Kidney (tissue), 14 donors: ENCODE measurements around the gene CCL25. TPM values are rescaled to one million over a fixed set of nuclear protein-coding genes. Genes with fewer than 3 reads are reported as not detected.

Experiments
- DNase-seq, 5 donors: peaks; one replicate each; pipeline ENCODE4 v3.0.0-alpha.2; 2013 to 2020
- FAIRE-seq: peaks from 2 replicates; lab custom pipeline; 2012; peaks lifted over from hg19 to GRCh38; lab: Jason Lieb, UNC
- H3K27ac ChIP-seq, 2 donors: one replicate each; pipeline ENCODE4 v1.7.0; 2013; ENCODE audit warnings: low read depth in 2 of 2, low read length in 2 of 2, inconsistent platforms in 1 of 2
- H3K27me3 ChIP-seq: one replicate; pipeline ENCODE4 v1.7.1; 2013; ENCODE audit warnings: low read length, inconsistent platforms; ENCODE audit not compliant: control insufficient read depth, insufficient read depth
- H3K36me3 ChIP-seq, 3 donors: one replicate each; pipeline versions ENCODE4 v1.7.0 to v1.7.1; 2013; ENCODE audit warnings: low read length in 3 of 3, control low read depth in 1 of 3, inconsistent platforms in 1 of 3; ENCODE audit not compliant: insufficient read depth in 3 of 3, control insufficient read depth in 2 of 3
- H3K4me1 ChIP-seq, 3 donors: one replicate each; pipeline versions ENCODE4 v1.7.0 to v1.7.1; 2013; ENCODE audit warnings: low read length in 3 of 3, inconsistent platforms in 1 of 3, low read depth in 1 of 3; ENCODE audit not compliant: control insufficient read depth in 2 of 3, insufficient read depth in 2 of 3
- H3K4me3 ChIP-seq, 3 donors: one replicate each; pipeline versions ENCODE4 v1.7.0 to v1.8.1; 2013; ENCODE audit warnings: low read length in 3 of 3, control low read depth in 1 of 3, inconsistent platforms in 1 of 3
- H3K9ac ChIP-seq, 3 donors: one replicate each; pipeline versions ENCODE4 v1.7.0 to v1.7.1; 2013; ENCODE audit warnings: low read length in 3 of 3, control low read depth in 1 of 3, inconsistent platforms in 1 of 3
- H3K9me3 ChIP-seq, 3 donors: one replicate each; pipeline versions ENCODE4 v1.7.0 to v1.7.1; 2013; ENCODE audit warnings: low read length in 3 of 3, control low read depth in 1 of 3, inconsistent platforms in 1 of 3; ENCODE audit not compliant: control insufficient read depth in 2 of 3, insufficient read depth in 1 of 3
- CTCF ChIP-seq: IDR thresholded peaks from 3 replicates; pipeline ENCODE4 v1.5.1; 2012; ENCODE audit warnings: mild to moderate bottlenecking, moderate library complexity, borderline replicate concordance; ENCODE audit not compliant: insufficient read depth; ENCODE audit errors: extremely low read depth
- intact Hi-C: fragments of 100-400 bp; cut with DNase I; formaldehyde crosslinking; loops from one replicate; pipeline ENCODE4 v1.11.1; 2022
- polyA plus RNA-seq: library from polyadenylated mRNA; stranded (reverse); fragments of 350-450 nt; fragmentation: Illumina TruSeq; extraction: RNeasy Lipid Tissue Mini Kit (QIAGEN cat#74804); gene quantifications from one replicate; pipeline ENCODE4 v1.2.3, GENCODE V29; 2014; ENCODE audit warnings: low read depth, low replicate concordance; ENCODE audit not compliant: insufficient read depth
- total RNA-seq: library from RNA; stranded (reverse); fragmentation: NEBNext Ultra II Directional; extraction: Animal tissue kit (Norgen Biotek cat#: 25700); gene quantifications from one replicate; pipeline ENCODE4 v1.2.1, GENCODE V29; 2021
- donor health status: control.
- donor health status: control.
- donor health status: control.
- donor health status: control.
- donor health status: control.
- donor health status: DM: yes; HTN: yes; CAD: no.
- donor health status: Normal renal cell carcinoma (clear cell type).

The CCL25 gene
- total and polyA plus RNA-seq, 2 donors from 2014 or later: not detected

GRCh38 chr19:8045872-8046568, 6.5 kb upstream of the CCL25 start:
- H3K4me3 ChIP-seq: no peak overlapping the region
- no peaks in the 10 kb centered on the region for H3K9me3 ChIP-seq
- TF ChIP-seq CTCF: no peak
- DNase-seq: no peak
- intact Hi-C loops: no loop called here
- no peaks in the 10 kb centered on the region for H3K27me3 ChIP-seq
- H3K36me3 ChIP-seq: no peaks in the 10 kb centered on the region
- no peak for FAIRE-seq
- no peaks in the 10 kb centered on the region for H3K4me1 ChIP-seq
- H3K27ac ChIP-seq: no peak overlapping the region
- H3K9ac ChIP-seq: no peak overlapping the region

- H3K27ac ChIP-seq: no peak overlapping the region
- FAIRE-seq (no peak), DNase-seq (no peak)
- H3K9me3 ChIP-seq: no peaks in the 10 kb centered on the region
- no peaks in the 10 kb centered on the region for H3K27me3 ChIP-seq
- TF ChIP-seq CTCF: no peak
- no peak overlapping the region for H3K9ac ChIP-seq
- intact Hi-C loops: no loop called here
- H3K4me3 ChIP-seq: no peak overlapping the region
- H3K4me1 ChIP-seq: no peaks in the 10 kb centered on the region
- no peaks in the 10 kb centered on the region for H3K36me3 ChIP-seq
Measured at GRCh38 chr19:8046569-8047165, 5.9 kb upstream of the CCL25 start.

- Histone ChIP-seq H3K4me1 (no peaks in the 10 kb centered on the region), H3K9ac (no peak overlapping the region), H3K27ac (no peak overlapping the region), H3K9me3 (no peaks in the 10 kb centered on the region), H3K4me3 (peak overlapping the region in 1 of 3 donors; percentile 29), H3K27me3 (no peaks in the 10 kb centered on the region), H3K36me3 (no peaks in the 10 kb centered on the region)
- intact Hi-C loops: no loop called here
- DNase-seq (peak; percentile 93 to 97 (median 94)), FAIRE-seq (no peak)
- no peak for TF ChIP-seq CTCF
Measured at GRCh38 chr19:8050274-8051096, 2.1 kb upstream of the CCL25 start.
